Measurements from ENCODE around the gene NCAM2. TPM values are rescaled to one million over a fixed set of nuclear protein-coding genes. Genes with fewer than 3 reads are reported as not detected.
"Not testable (repeated sequence)": the region's sequence is repeated elsewhere in the genome, so short reads cannot be mapped to it uniquely, and the experiment has no call there.

Gene NCAM2
- total RNA-seq, 2 donors from 2014 or later = 5.5 to 7.0 TPM

GRCh38 chr21:21383126-21383525 is 384.9 kb downstream of the NCAM2 start:
- intact Hi-C loops (cut with DNase I) = no loop called here
- DNase-seq (ENCODE audit: low spot score) = no peak

- DNase-seq (ENCODE audit: low spot score) = no peak
- intact Hi-C loops (cut with DNase I) = no loop called here
Measured at GRCh38 chr21:21384977-21385376, 386.8 kb downstream of the NCAM2 start.

- intact Hi-C loops (cut with DNase I) = no loop called here
- no peak for DNase-seq (ENCODE audit: low spot score)
Measured at GRCh38 chr21:21385404-21385803, 387.2 kb downstream of the NCAM2 start.

- DNase-seq (ENCODE audit: low spot score) = no peak
- intact Hi-C loops (cut with DNase I) = no loop called here
Measured at GRCh38 chr21:21387916-21388315, 389.7 kb downstream of the NCAM2 start.

GRCh38 chr21:21394064-21394463 is 395.9 kb downstream of the NCAM2 start:
- intact Hi-C loops (cut with DNase I) = no loop called here

GRCh38 chr21:21396424-21396823 is 398.2 kb downstream of the NCAM2 start:
- peak; percentile 49 for DNase-seq (ENCODE audit: low spot score)
- intact Hi-C loops (cut with DNase I) = no loop called here

More at GRCh38 chr21:21394064-21394463, 395.9 kb downstream of the NCAM2 start:
- no peak for DNase-seq (ENCODE audit: low spot score)

GRCh38 chr21:21397464-21397863 is 399.3 kb downstream of the NCAM2 start:
- peak; percentile 73 for DNase-seq (ENCODE audit: low spot score)
- intact Hi-C loops (cut with DNase I) = no loop called here

GRCh38 chr21:21401444-21401843 is 403.2 kb downstream of the NCAM2 start:
- intact Hi-C loops (cut with DNase I) = no loop called here
- no peak for DNase-seq (ENCODE audit: low spot score)

GRCh38 chr21:21402187-21402586 is 404.0 kb downstream of the NCAM2 start:
- DNase-seq (ENCODE audit: low spot score); intact Hi-C loops (cut with DNase I): not testable (repeated sequence)

GRCh38 chr21:21404261-21404660 is 406.1 kb downstream of the NCAM2 start:
- DNase-seq (ENCODE audit: low spot score); intact Hi-C loops (cut with DNase I): not testable (repeated sequence)

GRCh38 chr21:21406921-21407320 is 408.7 kb downstream of the NCAM2 start:
- intact Hi-C loops (cut with DNase I) = no loop called here
- DNase-seq (ENCODE audit: low spot score) = no peak

- intact Hi-C loops (cut with DNase I) = no loop called here
- DNase-seq (ENCODE audit: low spot score) = no peak
Measured at GRCh38 chr21:21412096-21412495, 413.9 kb downstream of the NCAM2 start.

GRCh38 chr21:21415741-21416140 is 417.5 kb downstream of the NCAM2 start:
- intact Hi-C loops (cut with DNase I) = no loop called here

GRCh38 chr21:21434944-21435343 is 436.7 kb downstream of the NCAM2 start:
- no peak for DNase-seq (ENCODE audit: low spot score)
- intact Hi-C loops (cut with DNase I) = no loop called here

More at GRCh38 chr21:21415741-21416140, 417.5 kb downstream of the NCAM2 start:
- no peak for DNase-seq (ENCODE audit: low spot score)

- intact Hi-C loops (cut with DNase I) = no loop called here
- no peak for DNase-seq (ENCODE audit: low spot score)
Measured at GRCh38 chr21:21436012-21436534, 437.9 kb downstream of the NCAM2 start.

- no peak for DNase-seq (ENCODE audit: low spot score)
- intact Hi-C loops (cut with DNase I) = no loop called here
Measured at GRCh38 chr21:21439761-21440160, 441.6 kb downstream of the NCAM2 start.

GRCh38 chr21:21457077-21457476 is 458.9 kb downstream of the NCAM2 start:
- intact Hi-C loops (cut with DNase I) = no loop called here
- DNase-seq (ENCODE audit: low spot score) = no peak

GRCh38 chr21:21458124-21458631 is 460.0 kb downstream of the NCAM2 start:
- intact Hi-C loops (cut with DNase I) = no loop called here
- no peak for DNase-seq (ENCODE audit: low spot score)

GRCh38 chr21:21460979-21461378 is 462.8 kb downstream of the NCAM2 start:
- DNase-seq (ENCODE audit: low spot score) = no peak
- intact Hi-C loops (cut with DNase I) = no loop called here

GRCh38 chr21:21463456-21463855 is 465.2 kb downstream of the NCAM2 start:
- intact Hi-C loops (cut with DNase I) = no loop called here
- DNase-seq (ENCODE audit: low spot score) = no peak

- intact Hi-C loops (cut with DNase I) = no loop called here
Measured at GRCh38 chr21:21464684-21465083, 466.5 kb downstream of the NCAM2 start.

GRCh38 chr21:21466752-21467151 is 468.5 kb downstream of the NCAM2 start:
- no peak for DNase-seq (ENCODE audit: low spot score)
- intact Hi-C loops (cut with DNase I) = no loop called here

More at GRCh38 chr21:21464684-21465083, 466.5 kb downstream of the NCAM2 start:
- DNase-seq (ENCODE audit: low spot score) = no peak
